K562 (cell line): ENCODE results near the gene ZFP36. TPM values are rescaled to one million over a fixed set of nuclear protein-coding genes. Genes with fewer than 3 reads are reported as not detected.

Experiments
- HES1 ChIP-seq: fragments of 450-650 bp; IDR thresholded peaks from 2 replicates; pipeline ENCODE4 v1.6.1; 2016; ENCODE audit warnings: low read depth, mild to moderate bottlenecking, moderate library complexity
- IFI16 ChIP-seq: fragments of 250-450 bp; sonication (Bioruptor Pico); IDR thresholded peaks from 2 replicates; pipeline ENCODE4 v2.1.2; 2022; ENCODE audit warnings: mild to moderate bottlenecking, inconsistent platforms
- MAFK ChIP-seq: IDR thresholded peaks from 2 replicates; pipeline ENCODE4 v1.6.1; 2011; ENCODE audit warnings: low read length, improper control_type of control experiment
- MLLT1 ChIP-seq, 2 experiments: fragments of 450-650 bp; IDR thresholded peaks; 2 replicates each; pipeline ENCODE4 v1.6.1; 2016
- RREB1 ChIP-seq: fragments of 250-450 bp; sonication (Bioruptor Pico); IDR thresholded peaks from 2 replicates; pipeline ENCODE4 v1.4.0; 2020
- SMAD1 ChIP-seq: fragments of 150-350 bp; IDR thresholded peaks from 2 replicates; pipeline ENCODE4 v1.6.1; 2014; ENCODE audit warnings: low read length, low read depth; ENCODE audit not compliant: partially characterized antibody
- TBP ChIP-seq: optimal IDR thresholded peaks from 2 replicates; pipeline ENCODE3; 2011; ENCODE audit warnings: low read depth, low read length, improper control_type of control experiment
- THRB ChIP-seq: fragments of 450-650 bp; formaldehyde crosslinking; conservative IDR thresholded peaks from 2 replicates; pipeline ENCODE4 v1.4.0; 2022; ENCODE audit warnings: mild to moderate bottlenecking, missing genetic modification characterization
- ZKSCAN1 ChIP-seq: fragments of 150-350 bp; IDR thresholded peaks from 2 replicates; pipeline ENCODE4 v1.6.1; 2016; ENCODE audit warnings: low read depth, low read length
- ZNF174 ChIP-seq: fragments of 250-450 bp; sonication (Bioruptor Pico); IDR thresholded peaks from 2 replicates; pipeline ENCODE4 v1.4.0; 2020; ENCODE audit warnings: mild to moderate bottlenecking
- ZNF184 ChIP-seq: sonication (generic); formaldehyde crosslinking; IDR thresholded peaks from 2 replicates; pipeline ENCODE4 v1.5.0; 2020; ENCODE audit warnings: missing genetic modification reagents
- ZNF316 ChIP-seq: fragments of 450-650 bp; IDR thresholded peaks from 2 replicates; pipeline ENCODE4 v1.6.1; 2016
- polyA plus RNA-seq, 8 experiments: library from polyadenylated mRNA; depleted of rRNA in 4 of 8; stranded (reverse) in 5 of 8; unstranded in 3 of 8; fragments of >200 nt; fragmentation: Nextera tagmentation in 2 of 8; fragmentation: Illumina TruSeq in 1 of 8; extraction: Ambion mirVana in 2 of 8; extraction: Trizol in 1 of 8; gene quantifications; 2 replicates each; pipeline versions ENCODE4 v1.2.1 to v1.2.3, GENCODE V29; 2011 to 2014; ENCODE audit warnings: inconsistent platforms in 1 of 8, missing spikeins in 1 of 8
- total RNA-seq, 7 experiments: library from RNA; depleted of rRNA in 6 of 7; stranded (reverse); fragments of >200 nt in 6 of 7; fragmentation: Illumina TruSeq in 2 of 7; extraction: Trizol in 2 of 7; gene quantifications; 2 replicates each; pipeline versions ENCODE4 v1.2.1 to v1.2.3, GENCODE V29; 2011 to 2021; ENCODE audit warnings: low replicate concordance in 1 of 7
- TF ChIP-seq, protein P1 (sequence below), 2 experiments: fragments of 450-650 bp; conservative IDR thresholded peaks; 2 replicates each; pipeline ENCODE4 v1.6.1; 2017; ENCODE audit warnings: mild to moderate bottlenecking in 2 of 2, moderate library complexity in 2 of 2
- TF ChIP-seq, protein P2 (sequence below): fragments of 250-450 bp; sonication (Bioruptor Pico); IDR thresholded peaks from 2 replicates; pipeline ENCODE4 v1.4.0; 2020; ENCODE audit warnings: mild to moderate bottlenecking, moderate library complexity

The ZFP36 gene
- total and polyA plus RNA-seq, 9 of the 15 experiments (the other 6 are each of a cell fraction or from before 2014, with no cell fraction given) = 1.0 to 20.1 (median 3.5) TPM

DNA sequence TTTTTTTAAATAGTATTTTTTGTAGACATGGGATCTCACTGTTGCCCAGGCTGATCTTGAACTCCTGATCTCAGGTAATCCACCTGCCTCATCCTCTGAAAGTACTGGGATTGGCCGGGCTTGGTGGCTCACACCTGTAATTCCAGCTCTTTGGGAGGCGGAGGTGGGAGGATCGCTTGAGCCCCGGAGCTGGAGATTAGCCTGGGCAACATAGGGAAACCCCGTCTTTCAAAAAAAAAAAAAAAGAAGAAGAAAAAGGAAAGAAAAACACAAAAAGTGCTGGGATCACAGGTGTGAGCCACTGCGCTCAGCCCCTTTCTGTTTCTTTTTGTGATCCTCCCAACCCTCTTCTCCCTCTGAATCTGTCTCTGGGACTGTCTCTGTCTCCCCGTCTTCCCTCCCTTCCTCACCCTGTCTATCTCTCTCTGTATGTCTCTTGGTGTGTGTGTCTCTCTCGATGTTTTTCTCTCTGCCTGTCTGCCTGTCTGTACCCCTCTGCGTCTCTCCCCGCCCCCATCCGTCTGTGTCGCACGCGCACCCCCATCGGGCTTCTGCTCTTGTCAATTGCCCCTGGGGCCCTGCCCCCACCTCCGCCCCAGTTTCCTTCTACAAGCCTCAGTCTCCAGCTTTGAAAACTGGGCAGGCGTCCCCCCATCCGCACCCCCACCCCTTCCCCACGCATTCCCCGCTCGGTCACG is 540 bp upstream of the ZFP36 start (continued):
- TF ChIP-seq RREB1 (CRISPR knock-in tag) (no peak), HES1 (no peak), ZNF316 (peak; percentile 43), IFI16 (CRISPR knock-in tag) (no peak), THRB (CRISPR knock-in tag) (peak; percentile 73; the same call in 1 of the 2 replicates), ZNF184 (CRISPR knock-in tag) (no peak), ZNF174 (no peak), MLLT1 (IDR thresholded peaks at IDR 0.05) (peak; percentile 37 to 62; a peak in 2 of 4 replicates), SMAD1 (no peak), TBP (no peak), MAFK (no peak), ZKSCAN1 (no peak)
- TF ChIP-seq, protein P1, sequence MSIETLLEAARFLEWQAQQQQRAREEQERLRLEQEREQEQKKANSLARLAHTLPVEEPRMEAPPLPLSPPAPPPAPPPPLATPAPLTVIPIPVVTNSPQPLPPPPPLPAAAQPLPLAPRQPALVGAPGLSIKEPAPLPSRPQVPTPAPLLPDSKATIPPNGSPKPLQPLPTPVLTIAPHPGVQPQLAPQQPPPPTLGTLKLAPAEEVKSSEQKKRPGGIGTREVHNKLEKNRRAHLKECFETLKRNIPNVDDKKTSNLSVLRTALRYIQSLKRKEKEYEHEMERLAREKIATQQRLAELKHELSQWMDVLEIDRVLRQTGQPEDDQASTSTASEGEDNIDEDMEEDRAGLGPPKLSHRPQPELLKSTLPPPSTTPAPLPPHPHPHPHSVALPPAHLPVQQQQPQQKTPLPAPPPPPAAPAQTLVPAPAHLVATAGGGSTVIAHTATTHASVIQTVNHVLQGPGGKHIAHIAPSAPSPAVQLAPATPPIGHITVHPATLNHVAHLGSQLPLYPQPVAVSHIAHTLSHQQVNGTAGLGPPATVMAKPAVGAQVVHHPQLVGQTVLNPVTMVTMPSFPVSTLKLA (conservative IDR thresholded peaks at IDR 0.05) = peak in 1 of 2 experiments; percentile 49; a peak in 1 of 4 replicates
- TF ChIP-seq, protein P2, sequence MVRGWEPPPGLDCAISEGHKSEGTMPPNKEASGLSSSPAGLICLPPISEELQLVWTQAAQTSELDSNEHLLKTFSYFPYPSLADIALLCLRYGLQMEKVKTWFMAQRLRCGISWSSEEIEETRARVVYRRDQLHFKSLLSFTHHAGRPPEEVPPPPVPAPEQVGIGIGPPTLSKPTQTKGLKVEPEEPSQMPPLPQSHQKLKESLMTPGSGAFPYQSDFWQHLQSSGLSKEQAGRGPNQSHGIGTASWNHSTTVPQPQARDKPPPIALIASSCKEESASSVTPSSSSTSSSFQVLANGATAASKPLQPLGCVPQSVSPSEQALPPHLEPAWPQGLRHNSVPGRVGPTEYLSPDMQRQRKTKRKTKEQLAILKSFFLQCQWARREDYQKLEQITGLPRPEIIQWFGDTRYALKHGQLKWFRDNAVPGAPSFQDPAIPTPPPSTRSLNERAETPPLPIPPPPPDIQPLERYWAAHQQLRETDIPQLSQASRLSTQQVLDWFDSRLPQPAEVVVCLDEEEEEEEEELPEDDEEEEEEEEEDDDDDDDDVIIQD (CRISPR knock-in tag) = no peak
